HepG2 (cell line): Measurements from ENCODE around the gene ALMS1. TPM values are rescaled to one million over a fixed set of nuclear protein-coding genes. Genes with fewer than 3 reads are reported as not detected.
A peak's percentile ranks its signal among the peaks of the same experiment; 100 is the strongest.

Source experiments
- ARID2 ChIP-seq: sonication (generic); formaldehyde crosslinking; IDR thresholded peaks from 2 replicates; pipeline ENCODE4 v1.8.1; 2022; ENCODE audit warnings: mild to moderate bottlenecking, missing genetic modification reagents, borderline replicate concordance
- CAMTA2 ChIP-seq: sonication (generic); formaldehyde crosslinking; IDR thresholded peaks from 2 replicates; pipeline ENCODE4 v1.4.0; 2020; ENCODE audit warnings: mild to moderate bottlenecking, missing genetic modification reagents, borderline replicate concordance
- CEBPZ ChIP-seq: IDR thresholded peaks from 2 replicates; pipeline ENCODE4 v1.6.1; 2012; ENCODE audit warnings: low read length, improper control_type of control experiment
- DDIT3 ChIP-seq: sonication (generic); formaldehyde crosslinking; IDR thresholded peaks from 2 replicates; pipeline ENCODE4 v1.4.0; 2020; ENCODE audit warnings: mild to moderate bottlenecking, missing genetic modification reagents
- DMAP1 ChIP-seq: IDR thresholded peaks from 2 replicates; pipeline ENCODE4 v1.6.1; 2016
- DMTF1 ChIP-seq: sonication (generic); formaldehyde crosslinking; IDR thresholded peaks from 2 replicates; pipeline ENCODE4 v1.4.0; 2020; ENCODE audit warnings: mild to moderate bottlenecking, missing genetic modification reagents
- ELF1 ChIP-seq: sonication (generic); formaldehyde crosslinking; IDR thresholded peaks from 2 replicates; pipeline ENCODE4 v1.4.0; 2020; ENCODE audit warnings: missing genetic modification reagents
- HMGA1 ChIP-seq: sonication (generic); formaldehyde crosslinking; conservative IDR thresholded peaks from 2 replicates; pipeline ENCODE4 v1.4.0; 2020; ENCODE audit warnings: missing genetic modification reagents
- RERE ChIP-seq: IDR thresholded peaks from 2 replicates; pipeline ENCODE4 v1.6.1; 2016; ENCODE audit warnings: low read depth, missing genetic modification reagents, missing compliant biosample characterization
- SOX6 ChIP-seq, 2 experiments: fragments of 450-650 bp in 1 of 2; sonication (generic) in 1 of 2; formaldehyde crosslinking in 1 of 2; IDR thresholded peaks; 2 replicates each; pipeline versions ENCODE4 v1.4.0 to v1.6.1; 2017 to 2020; ENCODE audit warnings: antibody characterized with exemption in 1 of 2, mild to moderate bottlenecking in 1 of 2, missing genetic modification reagents in 1 of 2
- SRSF9 ChIP-seq: fragments of 200-400 bp; formaldehyde crosslinking; IDR thresholded peaks from 2 replicates; pipeline ENCODE4 v1.6.1; 2018; ENCODE audit warnings: borderline replicate concordance, mild to moderate bottlenecking, low read depth, low read length; ENCODE audit not compliant: insufficient read depth, poor library complexity, severe bottlenecking
- ZNF451 ChIP-seq: sonication (generic); formaldehyde crosslinking; IDR thresholded peaks from 2 replicates; pipeline ENCODE4 v1.5.0; 2020; ENCODE audit warnings: mild to moderate bottlenecking, missing genetic modification reagents
- ZNF567 ChIP-seq: sonication (generic); formaldehyde crosslinking; IDR thresholded peaks from 2 replicates; pipeline ENCODE4 v1.8.1; 2023; ENCODE audit warnings: mild to moderate bottlenecking, missing genetic modification reagents, borderline replicate concordance
- polyA plus RNA-seq, 8 experiments: library from polyadenylated mRNA; depleted of rRNA in 3 of 8; stranded (reverse) in 7 of 8; unstranded in 1 of 8; fragments of >200 nt; fragmentation: Illumina TruSeq in 4 of 8; extraction: Trizol in 4 of 8; gene quantifications; 2 replicates each; pipeline versions ENCODE4 v1.2.1 to v1.2.3, GENCODE V29; 2011 to 2016; ENCODE audit warnings: low read depth in 4 of 8, missing spikeins in 1 of 8, mixed read lengths in 1 of 8; ENCODE audit not compliant: insufficient read depth in 1 of 8
- total RNA-seq, 5 experiments: library from RNA; depleted of rRNA; stranded (reverse); fragments of >200 nt; fragmentation: Illumina TruSeq; extraction: Trizol; gene quantifications; 2 replicates each; pipeline ENCODE4 v1.2.3, GENCODE V29; 2016; ENCODE audit warnings: low read depth in 1 of 5

The ALMS1 gene
- total and polyA plus RNA-seq, 2 of the 13 experiments (the other 11 are each of a cell fraction or from before 2014, with no cell fraction given), result 12.9 to 21.2 TPM

GRCh38 chr2:73385504-73386341 lies at the start of gene ALMS1 (continued):
- TF ChIP-seq CAMTA2 (CRISPR knock-in tag), result peak; percentile 88; the same call in 1 of the 2 replicates
- TF ChIP-seq HMGA1 (CRISPR knock-in tag), result no peak
- no peak for TF ChIP-seq SRSF9
- no peak for TF ChIP-seq CEBPZ
- TF ChIP-seq RERE (CRISPR knock-in tag), result peak; percentile 12; the same call in 1 of the 2 replicates
- no peak for TF ChIP-seq DMTF1
- peak; percentile 86 for TF ChIP-seq DMAP1 (CRISPR knock-in tag)
- no peak; the same call in 1 of the 2 replicates for TF ChIP-seq ZNF567 (CRISPR knock-in tag)
- TF ChIP-seq ZNF451, result peak; percentile 77
- peak; percentile 61; the same call in 1 of the 2 replicates for TF ChIP-seq ARID2 (CRISPR knock-in tag)
- TF ChIP-seq SOX6 (IDR thresholded peaks at IDR 0.05), result no peak
- peak; percentile 67; the same call in 1 of the 2 replicates for TF ChIP-seq SOX6 (CRISPR knock-in tag; IDR thresholded peaks at IDR 0.05)
- TF ChIP-seq DDIT3 (CRISPR knock-in tag), result peak; percentile 69; the same call in 1 of the 2 replicates
- TF ChIP-seq ELF1 (CRISPR knock-in tag), result peak; percentile 49; the same call in 1 of the 2 replicates
